Measurements from ENCODE around the gene PHKA2. TPM values are rescaled to one million over a fixed set of nuclear protein-coding genes. Genes with fewer than 3 reads are reported as not detected.

The PHKA2 gene
- total and polyA plus RNA-seq, 2 of the 4 experiments (the other 2 are of a cell fraction): 10.0 to 21.5 TPM

DNA sequence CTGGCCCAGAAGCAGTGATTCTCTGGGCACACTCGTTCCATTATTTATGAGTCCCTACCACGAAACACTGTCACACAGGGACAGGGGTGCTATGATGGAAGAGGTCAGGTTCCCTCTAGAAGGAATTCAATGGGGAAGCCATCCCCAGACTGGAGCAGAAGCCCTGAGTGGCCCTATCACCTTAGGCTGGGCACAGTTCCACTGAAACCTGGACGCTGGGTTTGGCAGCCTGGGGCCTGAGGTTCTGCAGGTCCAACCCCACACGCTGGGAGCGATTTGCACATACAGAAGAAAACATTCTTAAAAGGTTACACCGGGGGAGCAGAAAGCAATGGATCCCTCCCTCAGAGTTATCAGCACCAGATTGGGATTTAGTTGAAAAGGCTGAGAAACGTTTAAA, 63.3 kb downstream of the PHKA2 start:
- ATAC-seq (ENCODE audit: low read depth) (no peak), DNase-seq (no peak)
- H2BK120ac ChIP-seq (ENCODE audit: low read depth, low read length): no peak overlapping the region
- no peak overlapping the region for H3K27ac ChIP-seq (ENCODE audit: insufficient read depth, low read length)
- in situ Hi-C loops (cut with MboI; ENCODE audit: low sequenced_read_pairs) (loop anchor here (10.0 kb wide), 1 partner anchor 526 kb away; no protein-coding TSS in a partner anchor), dilution Hi-C loops (cut with HindIII; ENCODE audit: low sequenced_read_pairs, unreplicated experiment) (no loop called here), intact Hi-C loops (cut with micrococcal nuclease) (no loop called here)
- no TSS peak for BruUV-seq (replicated peaks)
- no peak overlapping the region for H3K4me2 ChIP-seq (ENCODE audit: low read depth, low read length)
- no peak overlapping the region for H4K91ac ChIP-seq (ENCODE audit: insufficient read depth, low read depth, low read length)
- H3K56ac ChIP-seq (ENCODE audit: extremely low read depth, insufficient read depth, low read length): no peak overlapping the region
- no peak for TF ChIP-seq MAZ (IDR thresholded peaks at IDR 0.05; ENCODE audit: borderline replicate concordance, low read depth, low read length)
- no peak for TF ChIP-seq CHD1 (IDR thresholded peaks at IDR 0.05; ENCODE audit: low read depth, low read length)
- TF ChIP-seq FOS (IDR thresholded peaks at IDR 0.05; ENCODE audit: low read depth, low read length): no peak
- TF ChIP-seq, protein P1, sequence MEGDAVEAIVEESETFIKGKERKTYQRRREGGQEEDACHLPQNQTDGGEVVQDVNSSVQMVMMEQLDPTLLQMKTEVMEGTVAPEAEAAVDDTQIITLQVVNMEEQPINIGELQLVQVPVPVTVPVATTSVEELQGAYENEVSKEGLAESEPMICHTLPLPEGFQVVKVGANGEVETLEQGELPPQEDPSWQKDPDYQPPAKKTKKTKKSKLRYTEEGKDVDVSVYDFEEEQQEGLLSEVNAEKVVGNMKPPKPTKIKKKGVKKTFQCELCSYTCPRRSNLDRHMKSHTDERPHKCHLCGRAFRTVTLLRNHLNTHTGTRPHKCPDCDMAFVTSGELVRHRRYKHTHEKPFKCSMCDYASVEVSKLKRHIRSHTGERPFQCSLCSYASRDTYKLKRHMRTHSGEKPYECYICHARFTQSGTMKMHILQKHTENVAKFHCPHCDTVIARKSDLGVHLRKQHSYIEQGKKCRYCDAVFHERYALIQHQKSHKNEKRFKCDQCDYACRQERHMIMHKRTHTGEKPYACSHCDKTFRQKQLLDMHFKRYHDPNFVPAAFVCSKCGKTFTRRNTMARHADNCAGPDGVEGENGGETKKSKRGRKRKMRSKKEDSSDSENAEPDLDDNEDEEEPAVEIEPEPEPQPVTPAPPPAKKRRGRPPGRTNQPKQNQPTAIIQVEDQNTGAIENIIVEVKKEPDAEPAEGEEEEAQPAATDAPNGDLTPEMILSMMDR (conservative IDR thresholded peaks at IDR 0.05; ENCODE audit: low read depth, low read length): no peak
- no peak for TF ChIP-seq CEBPB (IDR thresholded peaks at IDR 0.05; ENCODE audit: low read depth, low read length)
- no peak for TF ChIP-seq SMC3 (IDR thresholded peaks at IDR 0.05; ENCODE audit: low read depth, low read length)
- no peak for TF ChIP-seq NFE2L2 (IDR thresholded peaks at IDR 0.05; ENCODE audit: low read depth, low read length)
- TF ChIP-seq RCOR1 (IDR thresholded peaks at IDR 0.05; ENCODE audit: insufficient replicate concordance, low read length): no peak
- no peak for TF ChIP-seq POLR2A (IDR thresholded peaks at IDR 0.05; ENCODE audit: low read depth, low read length)
- TF ChIP-seq, protein P2, sequence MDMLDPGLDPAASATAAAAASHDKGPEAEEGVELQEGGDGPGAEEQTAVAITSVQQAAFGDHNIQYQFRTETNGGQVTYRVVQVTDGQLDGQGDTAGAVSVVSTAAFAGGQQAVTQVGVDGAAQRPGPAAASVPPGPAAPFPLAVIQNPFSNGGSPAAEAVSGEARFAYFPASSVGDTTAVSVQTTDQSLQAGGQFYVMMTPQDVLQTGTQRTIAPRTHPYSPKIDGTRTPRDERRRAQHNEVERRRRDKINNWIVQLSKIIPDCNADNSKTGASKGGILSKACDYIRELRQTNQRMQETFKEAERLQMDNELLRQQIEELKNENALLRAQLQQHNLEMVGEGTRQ (IDR thresholded peaks at IDR 0.05; ENCODE audit: low read depth, low read length): no peak
- no peak for TF ChIP-seq MAFK (IDR thresholded peaks at IDR 0.05; ENCODE audit: low read depth, low read length)
- TF ChIP-seq, protein P3, sequence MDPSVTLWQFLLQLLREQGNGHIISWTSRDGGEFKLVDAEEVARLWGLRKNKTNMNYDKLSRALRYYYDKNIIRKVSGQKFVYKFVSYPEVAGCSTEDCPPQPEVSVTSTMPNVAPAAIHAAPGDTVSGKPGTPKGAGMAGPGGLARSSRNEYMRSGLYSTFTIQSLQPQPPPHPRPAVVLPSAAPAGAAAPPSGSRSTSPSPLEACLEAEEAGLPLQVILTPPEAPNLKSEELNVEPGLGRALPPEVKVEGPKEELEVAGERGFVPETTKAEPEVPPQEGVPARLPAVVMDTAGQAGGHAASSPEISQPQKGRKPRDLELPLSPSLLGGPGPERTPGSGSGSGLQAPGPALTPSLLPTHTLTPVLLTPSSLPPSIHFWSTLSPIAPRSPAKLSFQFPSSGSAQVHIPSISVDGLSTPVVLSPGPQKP (IDR thresholded peaks at IDR 0.05; ENCODE audit: borderline replicate concordance, low read depth, low read length): no peak
- TF ChIP-seq BHLHE40 (IDR thresholded peaks at IDR 0.05; ENCODE audit: low read depth, low read length): no peak
- TF ChIP-seq RAD21 (IDR thresholded peaks at IDR 0.05; ENCODE audit: low read length): no peak
- TF ChIP-seq RFX5 (IDR thresholded peaks at IDR 0.05; ENCODE audit: low read depth, low read length): no peak
- no peak for TF ChIP-seq MXI1 (IDR thresholded peaks at IDR 0.05; ENCODE audit: borderline replicate concordance, low read depth, low read length)
- H4K8ac ChIP-seq (ENCODE audit: low read depth in 2 of 2, low read length in 2 of 2): no peak overlapping the region
- H3K9me3 ChIP-seq (ENCODE audit: control insufficient read depth, insufficient read depth, low read length): peaks cover 6% of the 10 kb centered on the region; the same call in 1 of the 2 replicates
- H3K36me3 ChIP-seq (ENCODE audit: control insufficient read depth, insufficient read depth, low read length): peaks cover 10% of the 10 kb centered on the region; the same call in 1 of the 2 replicates
- H2BK5ac ChIP-seq (ENCODE audit: low read depth, low read length, poor library complexity, severe bottlenecking): no peak overlapping the region
- CTCF ChIA-PET: no interaction called here
- no peak overlapping the region for H3K4ac ChIP-seq (ENCODE audit: low read depth, low read length)
- no peak overlapping the region for H2AK9ac ChIP-seq (replicated peaks; ENCODE audit: low read depth, low read length, poor library complexity)
- H3K18ac ChIP-seq (ENCODE audit: low read depth, low read length): no peak overlapping the region
- H3K14ac ChIP-seq (replicated peaks; ENCODE audit: low read depth, low read length): no peak overlapping the region
- no CpG with 5 or more reads among the region's 7 CpGs for WGBS, 2 experiments (ENCODE audit: extremely low coverage in 2 of 2, insufficient read length in 1 of 2)
- H2BK15ac ChIP-seq (ENCODE audit: low read depth, low read length): no peak overlapping the region
- H3K4me1 ChIP-seq (ENCODE audit: control insufficient read depth, insufficient read depth, low read length): no peaks in the 10 kb centered on the region
- no peak overlapping the region for H3K4me3 ChIP-seq (ENCODE audit: insufficient read depth, low read depth, low read length)
- no peak overlapping the region for H3K23ac ChIP-seq (ENCODE audit: low read depth, low read length)
- H3K9me1 ChIP-seq (ENCODE audit: insufficient read depth, low read length): no peaks in the 10 kb centered on the region
- H2AK5ac ChIP-seq (ENCODE audit: low read depth, low read length): no peak overlapping the region
- no peak overlapping the region for H3K9ac ChIP-seq (ENCODE audit: low read depth, low read length)
- peak overlapping the region; percentile 4 for H2AFZ ChIP-seq (replicated peaks; ENCODE audit: low read length, poor library complexity)
- no peaks in the 10 kb centered on the region for H3K27me3 ChIP-seq (ENCODE audit: control insufficient read depth, insufficient read depth, low read length)
- no peak overlapping the region for H4K5ac ChIP-seq (ENCODE audit: low read depth, low read length)
- H3K79me1 ChIP-seq (ENCODE audit: low read depth in 1 of 2, low read length in 2 of 2): no peaks in the 10 kb centered on the region
- H4K20me1 ChIP-seq (ENCODE audit: insufficient read depth, low read length): no peaks in the 10 kb centered on the region
- POLR2A ChIA-PET (ENCODE audit: unreplicated experiment): no interaction called here
- no peak overlapping the region for H2BK20ac ChIP-seq (ENCODE audit: low read depth, low read length)
